HG02852 (cell line): Measurements from ENCODE around the gene ZNF318.
"Not testable (repeated sequence)": the region's sequence is repeated elsewhere in the genome, so short reads cannot be mapped to it uniquely, and the experiment has no call there.

Experiments used
- ATAC-seq: cut with Tn5 transposase; IDR thresholded peaks from one replicate; pipeline ENCODE4 v1.9.1; 2021; ENCODE audit warnings: mild to moderate bottlenecking, moderate library complexity; ENCODE audit not compliant: unreplicated experiment

ZNF318 gene

GRCh38 chr6:43338243-43338642 is 31.2 kb downstream of the ZNF318 start:
- no peak for ATAC-seq

GRCh38 chr6:43336382-43336781 is 33.1 kb downstream of the ZNF318 start:
- ATAC-seq: no peak

- no peak for ATAC-seq
Measured at GRCh38 chr6:43335469-43335868, 34.0 kb downstream of the ZNF318 start.

- no peak for ATAC-seq
Measured at GRCh38 chr6:43334466-43335095, 34.9 kb downstream of the ZNF318 start.

- ATAC-seq: no peak
Measured at GRCh38 chr6:43331891-43332290, 37.6 kb downstream of the ZNF318 start.

- no peak for ATAC-seq
Measured at GRCh38 chr6:43331470-43331869, 38.0 kb downstream of the ZNF318 start.

GRCh38 chr6:43328528-43328927 is 40.9 kb downstream of the ZNF318 start:
- no peak for ATAC-seq

GRCh38 chr6:43325876-43326275 is 43.6 kb downstream of the ZNF318 start:
- ATAC-seq: no peak

GRCh38 chr6:43318011-43318410 is 51.4 kb downstream of the ZNF318 start:
- no peak for ATAC-seq

GRCh38 chr6:43313813-43314212 is 55.6 kb downstream of the ZNF318 start:
- no peak for ATAC-seq

- no peak for ATAC-seq
Measured at GRCh38 chr6:43311666-43312065, 57.8 kb downstream of the ZNF318 start.

- no peak for ATAC-seq
Measured at GRCh38 chr6:43310624-43311023, 58.8 kb downstream of the ZNF318 start.

GRCh38 chr6:43310134-43310533 is 59.3 kb downstream of the ZNF318 start:
- ATAC-seq: no peak

- no peak for ATAC-seq
Measured at GRCh38 chr6:43308990-43309477, 60.4 kb downstream of the ZNF318 start.

GRCh38 chr6:43308101-43308989 is 61.1 kb downstream of the ZNF318 start, which contains the start of gene CRIP3:
TSS of gene CRIP3 (minus strand) at chr6:43308826. CDS start at chr6:43308792, 34 bp downstream.
- ATAC-seq: peak; percentile 51

- ATAC-seq: no peak
Measured at GRCh38 chr6:43307451-43308100, 61.9 kb downstream of the ZNF318 start.

- no peak for ATAC-seq
Measured at GRCh38 chr6:43306086-43306485, 63.4 kb downstream of the ZNF318 start.

- ATAC-seq: no peak
Measured at GRCh38 chr6:43304882-43305281, 64.6 kb downstream of the ZNF318 start.

- no peak for ATAC-seq
Measured at GRCh38 chr6:43304361-43304760, 65.1 kb downstream of the ZNF318 start.

- no peak for ATAC-seq
Measured at GRCh38 chr6:43303751-43304331, 65.6 kb downstream of the ZNF318 start.

- not testable (repeated sequence) for ATAC-seq
Measured at GRCh38 chr6:43303006-43303405, 66.4 kb downstream of the ZNF318 start.
